ENCODE measurements around the gene ZBTB7C. TPM values are rescaled to one million over a fixed set of nuclear protein-coding genes. Genes with fewer than 3 reads are reported as not detected.
A peak's percentile ranks its signal among the peaks of the same experiment; 100 is the strongest.

The ZBTB7C gene
- total RNA-seq, 1 donor from 2014 or later: 0.61 TPM

GRCh38 chr18:48153613-48154481 lies 255.3 kb downstream of the ZBTB7C start:
- TF ChIP-seq CTCF (conservative IDR thresholded peaks at IDR 0.05): no peak
- DNase-seq (ENCODE audit: low read depth, low spot score): no peak
- Mint-ChIP-seq H3K9me3 (no peaks in the 10 kb centered on the region), H3K4me3 (no peak overlapping the region), H3K27ac (ENCODE audit: unreplicated experiment) (no peak overlapping the region), H3K36me3 (ENCODE audit: low read depth) (no peaks in the 10 kb centered on the region), H3K27me3 (ENCODE audit: low read depth) (no peaks in the 10 kb centered on the region), H3K4me1 (no peaks in the 10 kb centered on the region)

- no peak for DNase-seq (ENCODE audit: low read depth, low spot score)
- H3K9me3 Mint-ChIP-seq: no peaks in the 10 kb centered on the region
- TF ChIP-seq CTCF (conservative IDR thresholded peaks at IDR 0.05): no peak
- H3K4me3 Mint-ChIP-seq: no peak overlapping the region
- H3K4me1 Mint-ChIP-seq: no peaks in the 10 kb centered on the region
- no peaks in the 10 kb centered on the region for H3K36me3 Mint-ChIP-seq (ENCODE audit: low read depth)
- H3K27me3 Mint-ChIP-seq (ENCODE audit: low read depth): no peaks in the 10 kb centered on the region
- H3K27ac Mint-ChIP-seq (ENCODE audit: unreplicated experiment): no peak overlapping the region
Measured at GRCh38 chr18:48152549-48152948, 256.6 kb downstream of the ZBTB7C start.

- no peaks in the 10 kb centered on the region for H3K27me3 Mint-ChIP-seq (ENCODE audit: low read depth)
- no peak for TF ChIP-seq CTCF (conservative IDR thresholded peaks at IDR 0.05)
- no peaks in the 10 kb centered on the region for H3K9me3 Mint-ChIP-seq
- no peak overlapping the region for H3K4me3 Mint-ChIP-seq
- no peak for DNase-seq (ENCODE audit: low read depth, low spot score)
- H3K4me1 Mint-ChIP-seq: no peaks in the 10 kb centered on the region
- no peaks in the 10 kb centered on the region for H3K36me3 Mint-ChIP-seq (ENCODE audit: low read depth)
- peak overlapping the region; percentile 0 for H3K27ac Mint-ChIP-seq (ENCODE audit: unreplicated experiment)
Measured at GRCh38 chr18:48151421-48152065, 257.6 kb downstream of the ZBTB7C start.

GRCh38 chr18:48149020-48149685 lies 260.0 kb downstream of the ZBTB7C start:
- peaks cover 5% of the 10 kb centered on the region for H3K27me3 Mint-ChIP-seq (ENCODE audit: low read depth)
- H3K36me3 Mint-ChIP-seq (ENCODE audit: low read depth): no peaks in the 10 kb centered on the region
- TF ChIP-seq CTCF (conservative IDR thresholded peaks at IDR 0.05): no peak
- no peak overlapping the region for H3K27ac Mint-ChIP-seq (ENCODE audit: unreplicated experiment)
- H3K4me1 Mint-ChIP-seq: no peaks in the 10 kb centered on the region
- H3K4me3 Mint-ChIP-seq: no peak overlapping the region
- H3K9me3 Mint-ChIP-seq: no peaks in the 10 kb centered on the region
- no peak for DNase-seq (ENCODE audit: low read depth, low spot score)

DNA sequence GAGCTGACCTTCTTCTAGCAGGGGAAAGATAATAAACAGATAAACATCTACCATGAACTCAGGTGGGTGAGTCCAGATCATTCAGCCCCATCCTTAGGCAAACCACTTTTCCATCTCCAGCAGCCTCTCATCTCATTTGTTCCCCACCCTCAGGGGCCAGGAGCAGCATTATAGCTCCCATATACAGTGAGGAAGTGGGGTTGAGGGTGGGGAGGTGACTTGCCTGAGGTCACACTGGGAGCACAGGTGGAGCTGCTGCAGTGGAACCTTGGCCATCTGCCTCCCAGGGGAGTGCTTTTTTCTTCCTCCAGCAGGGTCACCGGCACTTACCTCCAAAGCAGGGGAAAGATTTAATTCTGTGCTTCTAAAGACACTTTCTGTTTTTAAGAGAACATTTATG lies 266.2 kb downstream of the ZBTB7C start:
- Mint-ChIP-seq H3K27me3 (ENCODE audit: low read depth) (peaks cover 48% of the 10 kb centered on the region), H3K36me3 (ENCODE audit: low read depth) (no peaks in the 10 kb centered on the region)
- TF ChIP-seq CTCF (conservative IDR thresholded peaks at IDR 0.05): no peak

More for the DNA sequence above, 266.2 kb downstream of the ZBTB7C start:
- Mint-ChIP-seq H3K27ac (ENCODE audit: unreplicated experiment) (no peak overlapping the region), H3K4me1 (no peaks in the 10 kb centered on the region), H3K4me3 (no peak overlapping the region), H3K9me3 (no peaks in the 10 kb centered on the region)
- DNase-seq (ENCODE audit: low read depth, low spot score): no peak

Measured in neural crest cell (in vitro differentiated cells).